Naive B cell (primary cell): Measurements from ENCODE around the gene WDR31. TPM values are rescaled to one million over a fixed set of nuclear protein-coding genes. Genes with fewer than 3 reads are reported as not detected.

Experiments
- ATAC-seq, 2 donors: fragments of 150-1000 bp; cut with Tn5 transposase; 2 replicates each; pipeline ENCODE4 v1.10.0; 2021; ENCODE audit warnings: low read depth in 2 of 2, mild to moderate bottlenecking in 2 of 2, moderate library complexity in 2 of 2
- DNase-seq: peaks from one replicate; pipeline ENCODE4 v3.0.0; 2022
- H3K27ac Mint-ChIP-seq, 6 donors: one replicate each; pipeline ENCODE4 v1.8.0; 2020 to 2022; ENCODE audit warnings: mild to moderate bottlenecking in 6 of 6, mixed read lengths in 6 of 6, moderate library complexity in 5 of 6, inconsistent platforms in 2 of 6
- H3K27me3 Mint-ChIP-seq, 3 donors: one replicate each; pipeline ENCODE4 v1.8.0; 2021 to 2022; ENCODE audit warnings: mixed read lengths in 3 of 3, mild to moderate bottlenecking in 1 of 3
- H3K36me3 Mint-ChIP-seq, 2 donors: one replicate each; pipeline ENCODE4 v1.8.0; 2020 to 2022; ENCODE audit warnings: mixed read lengths in 2 of 2, inconsistent platforms in 1 of 2, mild to moderate bottlenecking in 1 of 2
- H3K4me1 Mint-ChIP-seq, 3 donors: one replicate each; pipeline ENCODE4 v1.8.0; 2020 to 2022; ENCODE audit warnings: mixed read lengths in 3 of 3, inconsistent platforms in 1 of 3, mild to moderate bottlenecking in 1 of 3, moderate library complexity in 1 of 3
- H3K4me3 Mint-ChIP-seq, 8 donors: one replicate each; pipeline ENCODE4 v1.8.0; 2020 to 2022; ENCODE audit warnings: mild to moderate bottlenecking in 8 of 8, mixed read lengths in 8 of 8, moderate library complexity in 8 of 8, inconsistent platforms in 2 of 8
- H3K9me3 Mint-ChIP-seq, 7 donors: one replicate each; pipeline ENCODE4 v1.8.0; 2020 to 2022; ENCODE audit warnings: mixed read lengths in 7 of 7, mild to moderate bottlenecking in 5 of 7, inconsistent platforms in 2 of 7, moderate library complexity in 1 of 7
- polyA plus RNA-seq, 6 donors: library from polyadenylated mRNA; unstranded; fragments of 300-500 nt; fragmentation: Illumina TruSeq; gene quantifications; one replicate each; pipeline ENCODE4 v1.2.3, GENCODE V29; 2021; ENCODE audit warnings: low read depth in 6 of 6

Gene WDR31
- polyA plus RNA-seq, 6 donors from 2014 or later: 0.09 to 0.88 (median 0.30) TPM; not detected in 2

DNA sequence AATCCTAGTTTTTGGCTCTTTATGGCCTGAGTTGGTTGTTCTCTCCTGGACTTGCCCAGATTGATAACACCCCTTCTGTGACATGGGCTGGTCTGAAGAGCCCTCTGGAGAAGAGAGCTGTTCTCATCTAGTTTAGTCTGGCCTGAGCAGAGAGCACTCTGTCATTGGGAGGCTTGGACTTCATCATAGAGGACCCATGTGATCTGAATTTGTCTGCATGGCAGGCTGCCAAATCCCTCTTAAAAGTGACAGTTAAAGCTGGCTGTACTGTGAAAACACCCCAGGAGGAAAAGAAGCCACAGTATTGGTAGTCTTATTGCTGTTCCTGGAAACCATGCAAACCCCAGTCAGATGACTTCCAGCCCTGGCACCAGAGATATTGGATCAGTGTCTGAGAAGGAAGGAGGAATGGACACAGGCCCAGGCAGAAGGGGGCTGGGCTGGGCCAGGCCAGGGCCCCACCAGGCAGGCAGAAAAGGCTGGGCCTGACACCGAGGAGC is 3.7 kb upstream of the WDR31 start:
- peak overlapping the region in 1 of 6 donors; percentile 49 for H3K27ac Mint-ChIP-seq
- ATAC-seq (no peak), DNase-seq (no peak)
- no peak overlapping the region for H3K4me3 Mint-ChIP-seq
- H3K4me1 Mint-ChIP-seq: peaks cover 13 to 19% (median 16%) of the 10 kb centered on the region in 3 donors
- no peaks in the 10 kb centered on the region for H3K36me3 Mint-ChIP-seq
- peaks cover 0 to 7% (median 0%) of the 10 kb centered on the region in 3 donors for H3K27me3 Mint-ChIP-seq
- no peaks in the 10 kb centered on the region for H3K9me3 Mint-ChIP-seq

DNA sequence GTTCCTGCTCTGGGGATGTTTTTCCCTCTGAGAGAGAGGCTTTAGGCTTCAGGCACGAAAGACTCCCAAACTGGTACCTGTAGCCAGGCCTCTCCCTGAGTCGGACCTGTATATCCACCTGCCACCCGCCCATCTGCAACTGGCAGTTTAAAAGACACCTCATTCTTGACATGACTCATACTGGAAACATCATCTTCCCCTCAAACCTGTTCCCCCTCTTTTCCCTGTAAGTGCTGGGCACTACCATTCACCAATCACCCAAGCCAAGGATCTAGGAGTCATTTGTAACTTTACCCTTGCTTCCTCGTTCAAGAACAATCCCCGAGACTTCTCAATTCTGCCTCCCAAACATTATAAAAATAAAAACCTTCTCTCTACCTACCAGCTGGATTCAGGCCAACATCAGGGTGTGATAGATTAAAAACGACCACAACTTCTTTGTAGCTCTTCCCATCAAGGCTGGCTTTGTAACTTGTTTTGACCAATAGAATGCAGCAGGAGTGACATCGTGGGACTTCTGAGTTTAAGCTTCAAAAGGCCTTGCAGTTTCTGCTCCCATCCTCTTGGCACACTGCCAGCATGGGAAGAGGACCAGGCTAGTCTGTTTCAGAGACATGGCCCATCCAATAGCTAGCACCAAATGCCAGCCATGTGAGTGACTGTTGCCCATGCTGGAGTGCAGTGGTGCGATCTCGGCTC is 1.8 kb upstream of the WDR31 start:
- Mint-ChIP-seq H3K27me3 (peaks cover 0 to under 1% (median 0%) of the 10 kb centered on the region in 3 donors), H3K27ac (peak overlapping the region in 2 of 6 donors; percentile 8 to 43), H3K36me3 (no peaks in the 10 kb centered on the region), H3K9me3 (no peaks in the 10 kb centered on the region), H3K4me1 (peaks cover 13 to 19% (median 16%) of the 10 kb centered on the region in 3 donors), H3K4me3 (peak overlapping the region in 7 of 8 donors; percentile 58 to 94 (median 83))
- DNase-seq: no peak
- ATAC-seq: no peak

DNA sequence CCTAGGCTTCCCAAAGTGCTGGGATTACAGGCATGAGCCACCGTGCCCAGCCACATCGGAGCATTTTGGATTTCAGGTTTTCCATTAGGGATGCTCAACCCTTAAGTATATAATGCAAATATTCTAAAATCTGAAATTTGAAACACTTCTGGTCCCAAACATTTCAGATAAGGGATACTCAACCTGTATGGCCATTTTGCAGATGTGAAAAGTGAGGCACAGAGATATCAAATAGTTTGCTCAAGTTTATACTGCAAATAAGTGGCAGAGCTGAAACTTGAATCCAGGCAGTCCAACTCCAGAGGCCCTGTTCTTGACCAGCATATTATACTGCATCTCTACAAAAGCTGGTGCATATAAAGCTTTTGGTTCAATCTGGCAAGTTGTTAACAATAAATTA is 2.4 kb downstream of the WDR31 start:
- Mint-ChIP-seq H3K27ac (no peak overlapping the region), H3K4me3 (peak overlapping the region in 1 of 8 donors; percentile 83)
- ATAC-seq: no peak

DNA sequence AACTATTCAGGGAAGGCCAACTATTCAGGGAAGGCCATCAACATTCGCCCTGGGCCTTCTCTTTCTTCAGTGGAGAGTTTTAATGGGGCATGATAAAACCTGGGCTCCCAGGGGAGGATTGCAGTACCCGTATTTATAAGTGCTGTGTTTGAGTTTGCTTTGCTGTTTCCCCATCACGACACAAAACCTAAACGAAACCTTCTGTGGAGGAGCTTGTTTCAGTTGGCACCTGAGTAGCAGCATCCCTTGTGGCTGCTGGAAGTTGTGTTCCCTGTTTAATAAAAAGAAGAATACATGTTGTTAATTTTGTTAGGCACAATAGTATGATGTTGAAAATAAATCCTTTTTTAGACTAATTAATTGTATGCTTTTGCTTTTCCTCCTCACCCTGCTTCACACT is 8.3 kb downstream of the WDR31 start:
- Mint-ChIP-seq H3K36me3 (no peaks in the 10 kb centered on the region), H3K4me1 (no peaks in the 10 kb centered on the region), H3K9me3 (no peaks in the 10 kb centered on the region), H3K27ac (no peak overlapping the region), H3K27me3 (no peaks in the 10 kb centered on the region), H3K4me3 (no peak overlapping the region)
- ATAC-seq: no peak
- DNase-seq: no peak

More for the DNA sequence above, 2.4 kb downstream of the WDR31 start:
- Mint-ChIP-seq H3K4me1 (peaks cover 13 to 19% (median 16%) of the 10 kb centered on the region in 3 donors), H3K27me3 (no peaks in the 10 kb centered on the region), H3K36me3 (no peaks in the 10 kb centered on the region), H3K9me3 (no peaks in the 10 kb centered on the region)
- no peak for DNase-seq

DNA sequence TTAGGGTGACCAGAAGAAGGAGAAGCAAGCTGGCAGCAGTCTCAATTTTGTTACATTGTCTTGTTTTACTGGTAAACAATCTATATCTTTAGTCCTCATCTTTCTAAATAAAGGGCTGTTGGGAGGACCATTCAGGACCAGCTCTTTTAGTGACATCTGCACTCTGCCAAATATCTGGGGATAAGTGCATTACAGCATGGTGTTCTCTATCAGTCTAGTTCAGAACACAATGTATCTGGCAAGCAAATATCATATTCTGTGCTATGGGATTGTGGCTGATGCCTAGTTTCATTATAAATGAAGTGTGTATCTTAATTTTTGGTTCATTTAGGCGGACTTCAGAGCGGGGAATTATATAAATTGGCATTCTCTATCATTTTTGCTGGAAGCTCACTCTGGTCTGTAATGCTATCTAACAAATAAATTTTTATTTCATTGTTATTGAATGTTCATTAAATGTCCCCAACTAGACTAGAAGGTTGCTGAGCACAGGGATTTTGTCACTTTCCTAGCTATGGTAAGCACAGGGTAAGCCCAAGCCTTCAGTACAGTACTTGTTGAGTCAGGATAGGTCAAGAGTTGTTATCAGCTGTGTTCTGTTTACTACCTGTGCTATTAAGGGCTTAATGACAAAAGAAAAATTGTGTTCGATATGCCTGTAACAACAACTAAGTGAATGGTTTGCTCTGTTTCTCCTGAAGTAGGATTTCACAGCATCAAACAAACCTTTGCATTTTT is 11.9 kb downstream of the WDR31 start:
- H3K36me3 Mint-ChIP-seq: no peaks in the 10 kb centered on the region
- DNase-seq (no peak), ATAC-seq (no peak)
- no peaks in the 10 kb centered on the region for H3K27me3 Mint-ChIP-seq
- H3K27ac Mint-ChIP-seq: no peak overlapping the region
- no peaks in the 10 kb centered on the region for H3K4me1 Mint-ChIP-seq
- no peaks in the 10 kb centered on the region for H3K9me3 Mint-ChIP-seq
- H3K4me3 Mint-ChIP-seq: no peak overlapping the region

DNA sequence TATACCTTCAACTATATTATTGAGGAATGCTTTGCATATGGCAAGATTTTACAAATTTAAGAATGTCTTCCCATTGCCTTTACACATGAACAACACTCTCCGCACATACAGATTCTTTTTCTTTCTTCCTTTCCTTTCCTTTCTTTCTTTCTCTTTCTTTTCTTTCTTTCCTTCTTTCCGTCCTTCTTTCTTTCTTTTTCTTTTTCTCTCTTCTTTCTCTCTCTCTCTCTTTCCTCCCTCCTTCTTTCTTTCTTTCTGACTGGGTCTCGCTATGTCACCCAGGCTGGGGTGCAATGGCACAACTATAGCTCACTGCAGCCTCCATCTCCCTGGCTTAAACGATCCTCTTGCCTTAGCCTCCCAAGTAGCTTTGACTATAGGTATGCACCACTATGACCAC is 13.8 kb downstream of the WDR31 start:
- H3K9me3 Mint-ChIP-seq: no peaks in the 10 kb centered on the region
- no peaks in the 10 kb centered on the region for H3K27me3 Mint-ChIP-seq
- DNase-seq (no peak), ATAC-seq (no peak)
- H3K4me1 Mint-ChIP-seq: no peaks in the 10 kb centered on the region
- no peak overlapping the region for H3K4me3 Mint-ChIP-seq
- peak overlapping the region in 1 of 6 donors; percentile 72 for H3K27ac Mint-ChIP-seq
- no peaks in the 10 kb centered on the region for H3K36me3 Mint-ChIP-seq

DNA sequence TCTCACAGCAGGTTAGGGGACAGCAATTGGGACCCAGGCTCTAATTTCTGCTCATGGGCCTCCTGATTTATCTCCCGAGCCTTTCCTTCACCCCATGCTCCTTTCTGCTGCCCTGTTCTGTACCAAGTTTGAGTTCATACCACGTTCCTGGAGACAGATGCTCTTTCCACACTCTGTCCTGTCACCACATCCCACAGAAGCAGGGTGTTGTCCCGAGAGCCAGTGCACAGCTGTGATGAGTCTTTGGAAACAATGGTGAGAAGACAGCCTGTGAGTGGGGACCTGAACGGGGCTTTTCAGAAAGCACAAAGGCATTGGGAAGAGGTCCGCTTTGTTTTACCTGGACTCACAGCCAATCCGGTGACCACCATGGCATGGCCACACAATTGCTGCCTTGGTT is 17.4 kb downstream of the WDR31 start:
- Mint-ChIP-seq H3K27ac (no peak overlapping the region), H3K27me3 (no peaks in the 10 kb centered on the region), H3K36me3 (no peaks in the 10 kb centered on the region), H3K4me1 (no peaks in the 10 kb centered on the region), H3K9me3 (no peaks in the 10 kb centered on the region), H3K4me3 (no peak overlapping the region)
- DNase-seq (no peak), ATAC-seq (no peak)

GRCh38 chr9:113320051-113320450 is 20.0 kb downstream of the WDR31 start:
- Mint-ChIP-seq H3K4me3 (no peak overlapping the region), H3K9me3 (no peaks in the 10 kb centered on the region), H3K27me3 (no peaks in the 10 kb centered on the region), H3K36me3 (no peaks in the 10 kb centered on the region), H3K27ac (no peak overlapping the region), H3K4me1 (no peaks in the 10 kb centered on the region)
- DNase-seq (no peak), ATAC-seq (no peak)

DNA sequence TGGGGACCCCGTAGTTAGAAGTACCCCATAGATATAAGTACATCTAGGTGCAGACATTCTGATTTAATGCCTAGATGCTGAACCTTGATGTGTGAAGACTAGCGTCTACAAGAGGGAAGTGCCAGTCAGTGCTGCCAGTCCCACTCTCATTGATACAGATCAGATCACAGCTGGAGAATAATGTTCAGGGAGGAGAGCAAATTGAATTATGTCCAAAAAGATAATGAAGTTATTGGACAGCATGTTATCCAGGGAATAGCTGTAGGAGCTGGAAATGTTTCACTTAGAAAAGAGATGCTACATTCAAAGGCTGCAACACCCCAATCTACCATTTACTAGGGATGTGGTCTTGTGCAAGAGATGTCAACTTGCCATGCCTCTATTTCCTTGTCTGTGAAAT is 21.0 kb downstream of the WDR31 start:
- H3K27me3 Mint-ChIP-seq: no peaks in the 10 kb centered on the region
- no peaks in the 10 kb centered on the region for H3K36me3 Mint-ChIP-seq
- H3K4me3 Mint-ChIP-seq: no peak overlapping the region
- ATAC-seq (no peak), DNase-seq (no peak)
- H3K27ac Mint-ChIP-seq: no peak overlapping the region
- H3K9me3 Mint-ChIP-seq: no peaks in the 10 kb centered on the region
- H3K4me1 Mint-ChIP-seq: no peaks in the 10 kb centered on the region

- ATAC-seq (no peak), DNase-seq (no peak)
- Mint-ChIP-seq H3K27ac (no peak overlapping the region), H3K4me1 (no peaks in the 10 kb centered on the region), H3K27me3 (no peaks in the 10 kb centered on the region), H3K9me3 (no peaks in the 10 kb centered on the region), H3K4me3 (no peak overlapping the region), H3K36me3 (no peaks in the 10 kb centered on the region)
Measured at GRCh38 chr9:113317777-113318176, 22.3 kb downstream of the WDR31 start.

DNA sequence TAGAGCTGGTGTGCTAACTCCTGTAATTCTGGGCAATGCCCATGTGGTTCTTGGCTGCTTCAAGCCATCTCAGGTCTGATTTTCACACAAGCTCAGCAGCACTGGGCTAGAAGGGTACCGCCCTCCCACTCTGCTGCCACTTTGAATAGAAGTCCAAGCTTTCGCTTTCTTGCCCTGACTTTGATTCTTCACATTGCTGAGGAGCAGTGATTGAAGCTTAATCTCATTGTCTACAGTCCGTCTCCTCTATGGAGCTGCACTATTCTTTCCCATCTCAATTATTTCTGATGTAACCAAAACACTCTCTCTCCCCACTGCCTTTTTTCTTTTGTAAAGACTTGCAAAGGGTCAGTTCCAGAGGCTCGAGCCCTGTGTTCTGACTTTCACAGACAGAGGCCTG is 24.0 kb downstream of the WDR31 start:
- Mint-ChIP-seq H3K9me3 (no peaks in the 10 kb centered on the region), H3K27ac (no peak overlapping the region)

DNA sequence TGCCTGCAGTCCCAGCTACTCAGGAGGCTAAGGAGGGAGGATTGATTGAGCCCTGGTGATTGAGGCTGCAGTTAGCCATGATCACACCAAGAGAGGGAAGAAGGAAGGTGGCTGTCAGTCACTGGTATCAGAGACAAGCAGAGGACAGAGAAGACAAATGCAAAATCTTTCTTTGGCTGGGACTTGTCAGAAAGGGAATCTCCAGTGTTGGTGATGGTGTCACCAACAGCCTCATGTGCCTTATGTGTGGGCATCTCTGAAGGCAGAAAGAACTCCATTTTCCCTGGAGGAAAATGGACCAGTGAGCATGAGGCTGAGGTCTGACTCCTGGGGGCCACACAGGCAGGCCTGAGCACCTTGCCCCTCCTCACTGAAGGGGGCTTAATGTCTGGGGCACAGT is 24.8 kb downstream of the WDR31 start:
- H3K9me3 Mint-ChIP-seq: no peaks in the 10 kb centered on the region
- H3K4me3 Mint-ChIP-seq: no peak overlapping the region
- H3K27me3 Mint-ChIP-seq: no peaks in the 10 kb centered on the region
- no peaks in the 10 kb centered on the region for H3K4me1 Mint-ChIP-seq
- no peaks in the 10 kb centered on the region for H3K36me3 Mint-ChIP-seq
- DNase-seq (no peak), ATAC-seq (no peak)
- no peak overlapping the region for H3K27ac Mint-ChIP-seq

More for the DNA sequence above, 24.0 kb downstream of the WDR31 start:
- DNase-seq: no peak
- Mint-ChIP-seq H3K36me3 (no peaks in the 10 kb centered on the region), H3K4me3 (no peak overlapping the region), H3K4me1 (no peaks in the 10 kb centered on the region), H3K27me3 (no peaks in the 10 kb centered on the region)
- ATAC-seq: no peak

DNA sequence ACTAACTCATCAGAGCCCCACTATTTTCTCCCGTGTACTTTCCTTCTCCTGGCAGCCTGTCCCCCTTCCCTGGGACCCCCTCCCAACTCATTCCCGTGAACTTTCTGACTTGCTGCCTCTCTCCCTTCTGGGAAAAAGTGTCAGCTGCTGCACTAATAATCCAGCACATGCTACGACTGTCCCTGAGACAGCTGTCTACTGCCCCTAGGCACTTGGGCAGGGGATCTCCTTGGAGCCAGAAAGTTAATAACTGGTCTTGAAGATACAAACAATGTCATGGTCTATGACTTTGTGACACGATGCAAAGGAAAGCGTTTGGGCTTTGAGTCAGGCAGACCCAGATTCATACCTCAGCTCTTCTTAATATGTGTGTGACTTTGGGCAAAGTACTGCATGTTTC is 26.8 kb downstream of the WDR31 start:
- Mint-ChIP-seq H3K4me1 (no peaks in the 10 kb centered on the region), H3K4me3 (no peak overlapping the region), H3K9me3 (no peaks in the 10 kb centered on the region), H3K27me3 (no peaks in the 10 kb centered on the region), H3K36me3 (no peaks in the 10 kb centered on the region), H3K27ac (no peak overlapping the region)
- ATAC-seq (no peak), DNase-seq (no peak)

- no peak for DNase-seq
- no peaks in the 10 kb centered on the region for H3K27me3 Mint-ChIP-seq
- no peaks in the 10 kb centered on the region for H3K36me3 Mint-ChIP-seq
- H3K4me1 Mint-ChIP-seq: no peaks in the 10 kb centered on the region
- no peak for ATAC-seq
- no peak overlapping the region for H3K27ac Mint-ChIP-seq
- H3K9me3 Mint-ChIP-seq: no peaks in the 10 kb centered on the region
- H3K4me3 Mint-ChIP-seq: no peak overlapping the region
Measured at GRCh38 chr9:113311961-113312360, 28.1 kb downstream of the WDR31 start.
